H1 (cell line): ENCODE data around the gene CD48. TPM values are rescaled to one million over a fixed set of nuclear protein-coding genes. Genes with fewer than 3 reads are reported as not detected.

Experiments
- CTCF ChIA-PET: fragments of 300-600 bp; sonication (Branson Sonifier 250); formaldehyde crosslinking; loops from one replicate; lab custom pipeline; 2021; ENCODE audit not compliant: partially characterized antibody; lab: Charles Lee
- POLR2A ChIA-PET: fragments of 300-600 bp; sonication (Branson Sonifier 250); formaldehyde crosslinking; loops from one replicate; lab custom pipeline; 2021; ENCODE audit warnings: inconsistent platforms; ENCODE audit not compliant: partially characterized antibody; lab: Charles Lee
- DNase-seq, 2 experiments: peaks; one replicate each; pipeline versions ENCODE4 v3.0.0 to v3.0.0-alpha.2; 2010 to 2022; ENCODE audit warnings: low spot score in 2 of 2, low read depth in 1 of 2, mixed read lengths in 1 of 2
- FAIRE-seq: peaks from 2 replicates; lab custom pipeline; 2011; peaks lifted over from hg19 to GRCh38; lab: Jason Lieb, UNC
- H2AFZ ChIP-seq: 2 replicates; pipeline ENCODE4 v1.8.1; 2012; ENCODE audit warnings: low read length, inconsistent platforms
- H2AK5ac ChIP-seq: 2 replicates; pipeline ENCODE4 v1.6.1; 2013; ENCODE audit warnings: low read depth, low read length
- H2BK120ac ChIP-seq: replicated peaks from 2 replicates; pipeline ENCODE3; 2013; ENCODE audit warnings: low read depth, low read length, inconsistent platforms
- H2BK12ac ChIP-seq: 2 replicates; pipeline ENCODE4 v1.6.1; 2013; ENCODE audit warnings: low read depth, low read length
- H2BK15ac ChIP-seq: 2 replicates; pipeline ENCODE4 v1.6.1; 2013; ENCODE audit warnings: low read length
- H2BK20ac ChIP-seq: 2 replicates; pipeline ENCODE4 v1.6.1; 2013; ENCODE audit warnings: low read length
- H2BK5ac ChIP-seq: 2 replicates; pipeline ENCODE4 v1.6.1; 2013; ENCODE audit warnings: low read depth, low read length
- H3K14ac ChIP-seq: 2 replicates; pipeline ENCODE4 v1.6.1; 2013; ENCODE audit warnings: inconsistent platforms; ENCODE audit not compliant: insufficient read length
- H3K18ac ChIP-seq: 2 replicates; pipeline ENCODE4 v1.6.1; 2013; ENCODE audit warnings: low read length; ENCODE audit errors: extremely low read depth
- H3K23ac ChIP-seq: 2 replicates; pipeline ENCODE4 v1.6.1; 2013; ENCODE audit warnings: inconsistent platforms; ENCODE audit not compliant: insufficient read length
- H3K23me2 ChIP-seq: 2 replicates; pipeline ENCODE4 v1.6.1; 2013; ENCODE audit warnings: low read depth, low read length
- H3K27ac ChIP-seq: 2 replicates; pipeline ENCODE4 v1.6.1; 2011; ENCODE audit warnings: low read depth, low read length, inconsistent platforms
- H3K27me3 ChIP-seq, 4 experiments: replicated peaks in 1 of 4; 1 replicate in 1 of 4; 2 replicates in 3 of 4; pipeline versions ENCODE4 v1.6.1 to v1.8.1; 2011 to 2013; ENCODE audit warnings: low read length in 3 of 4, mild to moderate bottlenecking in 3 of 4, inconsistent platforms in 2 of 4, mixed read lengths in 2 of 4, moderate library complexity in 1 of 4; ENCODE audit not compliant: control insufficient read depth in 3 of 4, insufficient read depth in 3 of 4; ENCODE audit errors: extremely low read depth in 1 of 4
- H3K36me3 ChIP-seq, 4 experiments: 2 replicates each; pipeline versions ENCODE4 v1.6.1 to v1.8.1; 2011 to 2013; ENCODE audit warnings: mild to moderate bottlenecking in 4 of 4, low read length in 3 of 4, moderate library complexity in 2 of 4, control low read depth in 1 of 4, inconsistent platforms in 1 of 4; ENCODE audit not compliant: insufficient read depth in 4 of 4, control insufficient read depth in 2 of 4
- H3K4ac ChIP-seq: replicated peaks from 2 replicates; pipeline ENCODE3; 2013; ENCODE audit warnings: low read length, low read depth, mixed read lengths, inconsistent platforms; ENCODE audit not compliant: insufficient read length
- H3K4me1 ChIP-seq, 4 experiments: replicated peaks in 1 of 4; 1 replicate in 1 of 4; 2 replicates in 3 of 4; pipeline versions ENCODE4 v1.6.1 to v1.8.1; 2011 to 2013; ENCODE audit warnings: low read length in 3 of 4, inconsistent platforms in 2 of 4, mixed read lengths in 1 of 4; ENCODE audit not compliant: insufficient read depth in 4 of 4, control insufficient read depth in 3 of 4
- H3K4me2 ChIP-seq, 2 experiments: 2 replicates each; pipeline versions ENCODE4 v1.6.1 to v1.8.1; 2011 to 2013; ENCODE audit warnings: low read depth in 2 of 2, low read length in 2 of 2, control low read depth in 1 of 2, inconsistent platforms in 1 of 2, mild to moderate bottlenecking in 1 of 2; ENCODE audit not compliant: insufficient read depth in 1 of 2
- H3K4me3 ChIP-seq, 4 experiments: fragments of 200-600, 300-600 bp in 1 of 4; sonication (generic), shearing (Covaris generic), sonication (Bioruptor Twin) in 1 of 4; 2 replicates each; pipeline versions ENCODE4 v1.5.1 to v1.8.1; 2011 to 2016; ENCODE audit warnings: low read length in 4 of 4, low read depth in 3 of 4, control low read depth in 2 of 4, inconsistent platforms in 2 of 4, mild to moderate bottlenecking in 2 of 4, mixed read lengths in 1 of 4, moderate library complexity in 1 of 4; ENCODE audit not compliant: insufficient read depth in 2 of 4; ENCODE audit errors: extremely low read depth in 1 of 4
- H3K56ac ChIP-seq: replicated peaks from 2 replicates; pipeline ENCODE3; 2013; ENCODE audit warnings: low read depth, mild to moderate bottlenecking, mixed read lengths, low read length, inconsistent platforms; ENCODE audit not compliant: insufficient read length
- H3K79me1 ChIP-seq: 2 replicates; pipeline ENCODE4 v1.6.1; 2013; ENCODE audit warnings: low read depth, low read length, control low read depth
- H3K79me2 ChIP-seq, 2 experiments: 2 replicates each; pipeline versions ENCODE4 v1.6.1 to v1.8.1; 2012 to 2013; ENCODE audit warnings: low read length in 2 of 2, mild to moderate bottlenecking in 2 of 2, inconsistent platforms in 1 of 2; ENCODE audit not compliant: insufficient read depth in 2 of 2, control insufficient read depth in 1 of 2
- H3K9ac ChIP-seq, 4 experiments: replicated peaks in 1 of 4; 1 replicate in 1 of 4; 2 replicates in 3 of 4; pipeline versions ENCODE4 v1.6.1 to v1.8.1; 2011 to 2013; ENCODE audit warnings: low read depth in 3 of 4, low read length in 3 of 4, control low read depth in 2 of 4, mild to moderate bottlenecking in 2 of 4, moderate library complexity in 2 of 4, inconsistent platforms in 1 of 4; ENCODE audit errors: extremely low read depth in 1 of 4
- H3K9me3 ChIP-seq, 2 experiments: 2 replicates each; pipeline versions ENCODE4 v1.6.1 to v1.8.1; 2012 to 2013; ENCODE audit warnings: mild to moderate bottlenecking in 2 of 2, moderate library complexity in 2 of 2, control low read depth in 1 of 2, inconsistent platforms in 1 of 2, low read depth in 1 of 2, low read length in 1 of 2, mixed read lengths in 1 of 2; ENCODE audit not compliant: insufficient read depth in 2 of 2
- H4K20me1 ChIP-seq, 2 experiments: replicated peaks in 1 of 2; 2 replicates each; pipeline versions ENCODE3 to v1.8.1; 2011 to 2013; ENCODE audit warnings: inconsistent platforms in 2 of 2, low read length in 2 of 2, mild to moderate bottlenecking in 1 of 2; ENCODE audit not compliant: insufficient read depth in 2 of 2, control insufficient read depth in 1 of 2
- H4K5ac ChIP-seq: 2 replicates; pipeline ENCODE4 v1.6.1; 2013; ENCODE audit warnings: low read length, low read depth, mixed read lengths, inconsistent platforms; ENCODE audit not compliant: insufficient read length
- H4K8ac ChIP-seq: 2 replicates; pipeline ENCODE4 v1.8.0; 2013; ENCODE audit warnings: mild to moderate bottlenecking, moderate library complexity, low read length, inconsistent platforms; ENCODE audit not compliant: insufficient read depth; ENCODE audit errors: extremely low read depth
- H4K91ac ChIP-seq: replicated peaks from 2 replicates; pipeline ENCODE3; 2013; ENCODE audit warnings: low read length, mixed read lengths, inconsistent platforms; ENCODE audit not compliant: insufficient read length
- WGBS, 2 experiments: shearing (Covaris generic) in 1 of 2; methylation state at CpG; one replicate each; pipeline versions ENCODE4 v1.1.6 to v1.1.7; 2013 to 2015; ENCODE audit warnings: low lambda C conversion rate in 2 of 2, mixed read lengths in 2 of 2, inconsistent platforms in 1 of 2, low coverage in 1 of 2, missing lambda C conversion rate in 1 of 2; ENCODE audit not compliant: insufficient replicate concordance in 2 of 2, insufficient coverage in 1 of 2, insufficient read length in 1 of 2; ENCODE audit errors: extremely low coverage in 1 of 2, missing lambda C conversion rate in 1 of 2; 5-methylcytosine and 5-hydroxymethylcytosine counted together
- polyA plus RNA-seq, 7 experiments: library from polyadenylated mRNA; depleted of rRNA in 3 of 7; stranded (reverse) in 5 of 7; unstranded in 2 of 7; fragments of >200 nt in 5 of 7; fragments of 200-250 nt in 2 of 7; gene quantifications; 1 replicate in 5 of 7; 2 replicates in 1 of 7; 4 replicates in 1 of 7; pipeline versions ENCODE4 v1.2.1 to v1.2.3, GENCODE V29; 2011 to 2013; ENCODE audit warnings: missing spikeins in 2 of 7, mixed read lengths in 2 of 7
- total RNA-seq: library from RNA; stranded (reverse); fragmentation: NEBNext Ultra II Directional; extraction: Animal tissue kit (Norgen Biotek cat#: 25700); gene quantifications from 2 replicates; pipeline ENCODE4 v1.2.1, GENCODE V29; 2021

The CD48 gene
- total and polyA plus RNA-seq, 2 of the 8 experiments (the other 6 are each of a cell fraction or from before 2014, with no cell fraction given), result 0.08 TPM; not detected in 1

- Histone ChIP-seq H3K79me1 (no peaks in the 10 kb centered on the region), H2BK5ac (no peak overlapping the region), H3K23ac (no peak overlapping the region), H2BK20ac (0 out of 2 replicates have a peak overlapping the region, but pooled peaks have one; percentile 4), H3K18ac (no peak overlapping the region), H3K23me2 (no peaks in the 10 kb centered on the region), H4K8ac (no peak overlapping the region), H3K27ac (no peak overlapping the region), H3K4me2 (no peak overlapping the region), H3K4ac (no peak overlapping the region), H2BK15ac (no peak overlapping the region), H2BK120ac (no peak overlapping the region), H3K4me1 (peaks cover 0 to 3% (median 0%) of the 10 kb centered on the region in 4 experiments; a peak in 1 of 7 replicates), H3K56ac (no peak overlapping the region), H4K20me1 (no peaks in the 10 kb centered on the region), H3K27me3 (no peaks in the 10 kb centered on the region), H3K36me3 (no peaks in the 10 kb centered on the region), H2AFZ (0 out of 2 replicates have a peak overlapping the region, but pooled peaks have one; percentile 23), H4K5ac (no peak overlapping the region), H2AK5ac (no peak overlapping the region), H2BK12ac (no peak overlapping the region), H3K14ac (no peak overlapping the region), H4K91ac (no peak overlapping the region), H3K4me3 (no peak overlapping the region), H3K9ac (no peak overlapping the region), H3K9me3 (no peaks in the 10 kb centered on the region), H3K79me2 (no peaks in the 10 kb centered on the region)
- DNase-seq, result no peak
- no peak for FAIRE-seq
- CTCF ChIA-PET, result interaction anchor here (0.9 kb wide), 1 partner anchor 38 kb away, joined by 3 read pairs; no protein-coding TSS in a partner anchor
- WGBS, 2 experiments, result 86% methylated on average over 4 of the region's 4 CpGs; no CpG with 5 or more reads in 1 of the 2 experiments
- POLR2A ChIA-PET, result no interaction called here
These were observed 75.5 kb downstream of the CD48 start for GRCh38 chr1:160636076-160636475.
